ENCODE measurements around the gene NUP210L. TPM values are rescaled to one million over a fixed set of nuclear protein-coding genes. Genes with fewer than 3 reads are reported as not detected.
A peak's percentile ranks its signal among the peaks of the same experiment; 100 is the strongest.

Gene NUP210L
- total RNA-seq, 4 donors from 2014 or later = 0.13 to 0.38 (median 0.22) TPM; not detected in 1

DNA sequence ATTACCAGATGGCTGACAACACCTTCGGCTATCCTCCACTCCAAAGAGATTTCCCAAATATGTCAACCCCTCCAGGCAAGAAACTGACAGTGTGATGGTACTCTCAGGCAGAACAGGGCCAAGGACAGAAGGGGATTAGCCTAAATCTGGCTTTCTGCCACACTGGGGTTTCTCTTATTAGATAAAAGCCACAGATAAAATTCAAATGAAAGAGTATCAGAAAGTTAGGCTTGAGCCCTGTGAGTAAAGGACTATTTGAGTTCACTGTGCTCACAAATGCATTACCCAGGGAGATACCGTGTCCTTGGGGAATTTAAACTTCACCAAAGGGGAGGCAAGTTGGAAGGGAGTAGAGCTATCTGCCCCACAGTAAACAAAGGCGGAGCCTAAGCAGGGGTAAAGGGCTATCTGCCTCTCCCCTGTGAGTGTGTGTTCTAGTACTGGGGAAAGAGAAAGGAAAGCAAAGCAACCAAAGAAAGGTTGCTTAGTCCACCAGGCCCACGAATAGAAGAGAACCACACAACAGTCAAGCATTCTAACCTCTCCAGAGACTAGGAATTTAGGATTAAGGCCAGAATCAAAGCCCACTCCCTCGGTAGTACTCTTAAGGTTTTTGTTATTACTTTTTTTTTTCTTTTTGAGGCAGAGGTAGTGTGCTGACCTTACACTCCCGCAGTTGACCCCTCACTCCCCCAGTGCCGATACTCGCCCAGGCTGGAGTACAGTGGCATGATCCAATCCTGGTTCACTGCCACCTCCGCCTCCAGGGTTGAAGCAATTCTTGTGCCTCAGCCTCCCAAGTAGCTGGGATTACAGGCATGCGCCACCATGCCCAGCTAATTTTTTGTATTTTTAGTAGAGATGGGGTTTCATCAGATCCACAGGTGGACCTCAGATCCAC, 24.3 kb upstream of the NUP210L start:
- Histone ChIP-seq H3K4me1 (peaks cover 37 to 51% of the 10 kb centered on the region in 2 donors), H3K27ac (peak overlapping the region in 1 of 3 donors; percentile 30), H3K9me3 (no peaks in the 10 kb centered on the region), H3K27me3 (no peaks in the 10 kb centered on the region), H3K4me3 (replicated peaks in 1 of 3) (no peak overlapping the region), H3K36me3 (peaks cover 5 to 7% of the 10 kb centered on the region in 2 donors)
- DNase-seq = no peak
- WGBS, 2 donors = 71 to 72% methylated on average over 10 of the region's 10 CpGs
- TF ChIP-seq, protein P1, sequence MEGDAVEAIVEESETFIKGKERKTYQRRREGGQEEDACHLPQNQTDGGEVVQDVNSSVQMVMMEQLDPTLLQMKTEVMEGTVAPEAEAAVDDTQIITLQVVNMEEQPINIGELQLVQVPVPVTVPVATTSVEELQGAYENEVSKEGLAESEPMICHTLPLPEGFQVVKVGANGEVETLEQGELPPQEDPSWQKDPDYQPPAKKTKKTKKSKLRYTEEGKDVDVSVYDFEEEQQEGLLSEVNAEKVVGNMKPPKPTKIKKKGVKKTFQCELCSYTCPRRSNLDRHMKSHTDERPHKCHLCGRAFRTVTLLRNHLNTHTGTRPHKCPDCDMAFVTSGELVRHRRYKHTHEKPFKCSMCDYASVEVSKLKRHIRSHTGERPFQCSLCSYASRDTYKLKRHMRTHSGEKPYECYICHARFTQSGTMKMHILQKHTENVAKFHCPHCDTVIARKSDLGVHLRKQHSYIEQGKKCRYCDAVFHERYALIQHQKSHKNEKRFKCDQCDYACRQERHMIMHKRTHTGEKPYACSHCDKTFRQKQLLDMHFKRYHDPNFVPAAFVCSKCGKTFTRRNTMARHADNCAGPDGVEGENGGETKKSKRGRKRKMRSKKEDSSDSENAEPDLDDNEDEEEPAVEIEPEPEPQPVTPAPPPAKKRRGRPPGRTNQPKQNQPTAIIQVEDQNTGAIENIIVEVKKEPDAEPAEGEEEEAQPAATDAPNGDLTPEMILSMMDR (IDR thresholded peaks at IDR 0.05) = no peak
- no peak for TF ChIP-seq POLR2A (IDR thresholded peaks at IDR 0.05)
- intact Hi-C loops (cut with DNase I) = no loop called here

DNA sequence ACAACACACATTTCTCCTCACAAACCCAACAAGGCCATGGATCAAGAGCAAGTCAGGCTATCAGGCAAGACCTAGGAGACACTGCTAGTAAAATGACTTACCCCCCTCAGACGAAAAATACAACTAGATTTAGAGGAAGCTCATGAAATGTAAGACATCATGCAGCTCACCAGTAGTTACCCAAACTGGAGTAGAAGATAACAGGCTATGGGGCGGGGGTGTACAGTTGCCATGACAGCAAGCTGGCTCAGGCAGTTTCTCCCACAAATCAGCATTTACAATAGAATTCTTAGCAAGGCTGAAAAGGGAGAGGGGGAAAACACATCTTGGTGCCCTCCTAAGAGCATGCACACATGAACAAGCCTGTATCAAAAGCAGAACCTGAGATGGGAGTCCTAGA, 23.1 kb upstream of the NUP210L start:
- Histone ChIP-seq H3K27ac (no peak overlapping the region), H3K36me3 (peaks cover 12 to 17% of the 10 kb centered on the region in 2 donors), H3K9me3 (no peaks in the 10 kb centered on the region), H3K27me3 (no peaks in the 10 kb centered on the region), H3K4me1 (peaks cover 37 to 51% of the 10 kb centered on the region in 2 donors), H3K4me3 (replicated peaks in 1 of 3) (no peak overlapping the region)
- TF ChIP-seq, protein P1 (IDR thresholded peaks at IDR 0.05) = no peak
- TF ChIP-seq POLR2A (IDR thresholded peaks at IDR 0.05) = no peak
- no peak for DNase-seq
- WGBS, 2 donors = 76 to 79% methylated on average over 2 of the region's 2 CpGs
- intact Hi-C loops (cut with DNase I) = no loop called here

- H3K4me1 ChIP-seq = peaks cover 27 to 44% of the 10 kb centered on the region in 2 donors
- no peaks in the 10 kb centered on the region for H3K27me3 ChIP-seq
- H3K36me3 ChIP-seq = peaks cover 29 to 34% of the 10 kb centered on the region in 2 donors
- TF ChIP-seq POLR2A (IDR thresholded peaks at IDR 0.05) = no peak
- TF ChIP-seq, protein P1 (IDR thresholded peaks at IDR 0.05) = no peak
- H3K9me3 ChIP-seq = no peaks in the 10 kb centered on the region
- no peak overlapping the region for H3K4me3 ChIP-seq (replicated peaks in 1 of 3)
- H3K27ac ChIP-seq = peak overlapping the region in 2 of 3 donors; percentile 57
- DNase-seq = peak; percentile 36 to 45
- intact Hi-C loops (cut with DNase I) = no loop called here
- 39 to 46% methylated on average over 2 of the region's 2 CpGs for WGBS, 2 donors
These were observed 21.5 kb upstream of the NUP210L start for GRCh38 chr1:154176337-154176736.

- DNase-seq = no peak
- H3K4me1 ChIP-seq = peaks cover 15 to 38% of the 10 kb centered on the region in 2 donors
- no peaks in the 10 kb centered on the region for H3K27me3 ChIP-seq
- peaks cover 46 to 50% of the 10 kb centered on the region in 2 donors for H3K36me3 ChIP-seq
- intact Hi-C loops (cut with DNase I) = no loop called here
- no peaks in the 10 kb centered on the region for H3K9me3 ChIP-seq
- TF ChIP-seq POLR2A (IDR thresholded peaks at IDR 0.05) = no peak
- TF ChIP-seq, protein P1 (IDR thresholded peaks at IDR 0.05) = no peak
- H3K4me3 ChIP-seq (replicated peaks in 1 of 3) = no peak overlapping the region
- H3K27ac ChIP-seq = no peak overlapping the region
- WGBS, 2 donors = 94 to 98% methylated on average over 4 of the region's 4 CpGs
These were observed 19.8 kb upstream of the NUP210L start for GRCh38 chr1:154174654-154175053.

DNA sequence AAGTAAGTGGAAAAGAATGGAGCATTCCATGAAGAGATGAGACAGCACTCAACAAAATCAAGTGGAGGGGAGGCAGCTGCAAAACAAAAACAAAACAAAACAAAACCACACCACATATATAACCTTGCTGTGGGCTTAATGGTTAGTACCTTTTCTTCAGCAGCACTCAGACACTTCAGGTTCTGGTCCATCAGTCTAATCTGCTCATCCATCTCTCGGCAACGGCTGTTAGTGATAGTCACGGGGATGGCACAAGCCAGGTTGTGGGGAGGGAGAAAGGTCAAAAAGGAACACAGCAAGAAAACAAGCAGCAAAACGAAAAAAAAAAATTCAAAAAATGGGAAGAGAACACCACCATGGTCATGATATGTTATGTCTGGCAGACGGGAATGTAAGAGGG, 17.0 kb upstream of the NUP210L start:
- no peaks in the 10 kb centered on the region for H3K27me3 ChIP-seq
- no peaks in the 10 kb centered on the region for H3K9me3 ChIP-seq
- H3K4me3 ChIP-seq (replicated peaks in 1 of 3) = no peak overlapping the region
- no peak for DNase-seq
- H3K36me3 ChIP-seq = peaks cover 68 to 75% of the 10 kb centered on the region in 2 donors
- H3K4me1 ChIP-seq = peaks cover 8 to 15% of the 10 kb centered on the region in 2 donors
- no peak overlapping the region for H3K27ac ChIP-seq
- WGBS, 2 donors = 86 to 88% methylated on average over 5 of the region's 5 CpGs
- intact Hi-C loops (cut with DNase I) = no loop called here
- TF ChIP-seq POLR2A (IDR thresholded peaks at IDR 0.05) = no peak
- TF ChIP-seq, protein P1 (IDR thresholded peaks at IDR 0.05) = no peak

All from thyroid gland (tissue), 4 donors.